ENCODE results near the gene PTK7.

PTK7 gene

GRCh38 chr6:43097098-43097489, 21.0 kb downstream of the PTK7 start:
- no peak overlapping the region for H3K4me3 ChIP-seq (ENCODE audit: low read length, poor library complexity, severe bottlenecking)
- peaks cover 21% of the 10 kb centered on the region for H3K4me1 ChIP-seq (ENCODE audit: insufficient read depth, low read length, poor library complexity, severe bottlenecking)
- H3K9me3 ChIP-seq (ENCODE audit: insufficient read depth, low read depth, low read length): no peaks in the 10 kb centered on the region
- no peaks in the 10 kb centered on the region for H3K27me3 ChIP-seq (ENCODE audit: insufficient read depth, low read length, poor library complexity, severe bottlenecking)
- TF ChIP-seq EZH2phosphoT487 (IDR thresholded peaks at IDR 0.05; ENCODE audit: borderline replicate concordance) (no peak), CTCF (conservative IDR thresholded peaks at IDR 0.05; ENCODE audit: low read length) (no peak)
- H3K36me3 ChIP-seq (ENCODE audit: insufficient read depth, low read length): no peaks in the 10 kb centered on the region
- no peak overlapping the region for H2AFZ ChIP-seq (ENCODE audit: low read length)
- peaks cover 6% of the 10 kb centered on the region for H4K20me1 ChIP-seq (ENCODE audit: insufficient read depth, low read length, poor library complexity, severe bottlenecking)
- H3K79me2 ChIP-seq (ENCODE audit: insufficient read depth, low read length): peaks cover 64% of the 10 kb centered on the region
- no peaks in the 10 kb centered on the region for H3F3A ChIP-seq (ENCODE audit: low read depth)
- no peaks in the 10 kb centered on the region for H3K9me2 ChIP-seq (replicated peaks; ENCODE audit: low read depth, low read length)
- H3K4me2 ChIP-seq (ENCODE audit: low read depth, low read length, poor library complexity, severe bottlenecking): no peak overlapping the region
- H3K9ac ChIP-seq (ENCODE audit: low read depth, low read length, poor library complexity, severe bottlenecking): no peak overlapping the region

- Histone ChIP-seq H3K9me2 (replicated peaks; ENCODE audit: low read depth, low read length) (no peaks in the 10 kb centered on the region), H2AFZ (ENCODE audit: low read length) (no peak overlapping the region), H3K4me1 (ENCODE audit: insufficient read depth, low read length, poor library complexity, severe bottlenecking) (peaks cover 17% of the 10 kb centered on the region), H3K27me3 (ENCODE audit: insufficient read depth, low read length, poor library complexity, severe bottlenecking) (no peaks in the 10 kb centered on the region), H3K79me2 (ENCODE audit: insufficient read depth, low read length) (peaks cover 60% of the 10 kb centered on the region), H4K20me1 (ENCODE audit: insufficient read depth, low read length, poor library complexity, severe bottlenecking) (peaks cover 5% of the 10 kb centered on the region), H3K9me3 (ENCODE audit: insufficient read depth, low read depth, low read length) (no peaks in the 10 kb centered on the region), H3F3A (ENCODE audit: low read depth) (no peaks in the 10 kb centered on the region), H3K9ac (ENCODE audit: low read depth, low read length, poor library complexity, severe bottlenecking) (no peak overlapping the region), H3K4me2 (ENCODE audit: low read depth, low read length, poor library complexity, severe bottlenecking) (no peak overlapping the region), H3K4me3 (ENCODE audit: low read length, poor library complexity, severe bottlenecking) (no peak overlapping the region), H3K36me3 (ENCODE audit: insufficient read depth, low read length) (no peaks in the 10 kb centered on the region)
- TF ChIP-seq EZH2phosphoT487 (IDR thresholded peaks at IDR 0.05; ENCODE audit: borderline replicate concordance) (no peak), CTCF (conservative IDR thresholded peaks at IDR 0.05; ENCODE audit: low read length) (no peak)
These were observed 21.4 kb downstream of the PTK7 start for GRCh38 chr6:43097502-43097901.

- Histone ChIP-seq H3K4me2 (ENCODE audit: low read depth, low read length, poor library complexity, severe bottlenecking) (no peak overlapping the region), H3K36me3 (ENCODE audit: insufficient read depth, low read length) (no peaks in the 10 kb centered on the region), H3K79me2 (ENCODE audit: insufficient read depth, low read length) (peaks cover 49% of the 10 kb centered on the region), H3F3A (ENCODE audit: low read depth) (no peaks in the 10 kb centered on the region), H3K9me3 (ENCODE audit: insufficient read depth, low read depth, low read length) (no peaks in the 10 kb centered on the region), H4K20me1 (ENCODE audit: insufficient read depth, low read length, poor library complexity, severe bottlenecking) (no peaks in the 10 kb centered on the region), H3K4me3 (ENCODE audit: low read length, poor library complexity, severe bottlenecking) (no peak overlapping the region), H3K27me3 (ENCODE audit: insufficient read depth, low read length, poor library complexity, severe bottlenecking) (no peaks in the 10 kb centered on the region), H3K4me1 (ENCODE audit: insufficient read depth, low read length, poor library complexity, severe bottlenecking) (peaks cover 2% of the 10 kb centered on the region), H3K9me2 (replicated peaks; ENCODE audit: low read depth, low read length) (no peaks in the 10 kb centered on the region), H2AFZ (ENCODE audit: low read length) (no peak overlapping the region), H3K9ac (ENCODE audit: low read depth, low read length, poor library complexity, severe bottlenecking) (no peak overlapping the region)
- TF ChIP-seq EZH2phosphoT487 (IDR thresholded peaks at IDR 0.05; ENCODE audit: borderline replicate concordance) (no peak), CTCF (conservative IDR thresholded peaks at IDR 0.05; ENCODE audit: low read length) (no peak)
These were observed 25.4 kb downstream of the PTK7 start for GRCh38 chr6:43101497-43101896.
